Measurements from ENCODE around the gene NUP188.

DNA sequence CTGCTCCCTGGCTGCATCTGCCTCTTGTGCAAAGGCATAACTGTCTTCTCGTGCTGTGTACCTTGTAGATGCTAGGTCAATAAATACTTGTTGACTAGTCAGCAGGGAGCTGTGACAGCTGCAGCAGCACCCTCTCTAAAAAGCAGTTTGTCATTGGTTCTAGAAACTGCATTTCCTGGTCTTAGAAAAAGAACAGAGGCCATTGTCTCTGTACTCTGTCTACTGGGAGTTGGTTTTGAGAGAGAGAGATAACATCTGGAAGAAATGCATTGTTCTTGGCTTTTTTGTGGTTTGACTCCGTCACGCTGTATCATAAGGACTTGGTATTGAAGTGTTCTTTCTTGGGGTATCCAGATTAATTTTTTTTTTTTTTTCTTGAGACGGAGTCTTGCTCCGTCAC is 48.3 kb downstream of the NUP188 start:
- no peak for TF ChIP-seq POLR2AphosphoS5 (IDR thresholded peaks at IDR 0.05)
- TF ChIP-seq, protein P1, sequence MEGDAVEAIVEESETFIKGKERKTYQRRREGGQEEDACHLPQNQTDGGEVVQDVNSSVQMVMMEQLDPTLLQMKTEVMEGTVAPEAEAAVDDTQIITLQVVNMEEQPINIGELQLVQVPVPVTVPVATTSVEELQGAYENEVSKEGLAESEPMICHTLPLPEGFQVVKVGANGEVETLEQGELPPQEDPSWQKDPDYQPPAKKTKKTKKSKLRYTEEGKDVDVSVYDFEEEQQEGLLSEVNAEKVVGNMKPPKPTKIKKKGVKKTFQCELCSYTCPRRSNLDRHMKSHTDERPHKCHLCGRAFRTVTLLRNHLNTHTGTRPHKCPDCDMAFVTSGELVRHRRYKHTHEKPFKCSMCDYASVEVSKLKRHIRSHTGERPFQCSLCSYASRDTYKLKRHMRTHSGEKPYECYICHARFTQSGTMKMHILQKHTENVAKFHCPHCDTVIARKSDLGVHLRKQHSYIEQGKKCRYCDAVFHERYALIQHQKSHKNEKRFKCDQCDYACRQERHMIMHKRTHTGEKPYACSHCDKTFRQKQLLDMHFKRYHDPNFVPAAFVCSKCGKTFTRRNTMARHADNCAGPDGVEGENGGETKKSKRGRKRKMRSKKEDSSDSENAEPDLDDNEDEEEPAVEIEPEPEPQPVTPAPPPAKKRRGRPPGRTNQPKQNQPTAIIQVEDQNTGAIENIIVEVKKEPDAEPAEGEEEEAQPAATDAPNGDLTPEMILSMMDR (IDR thresholded peaks at IDR 0.05 in 8 of 11, conservative IDR thresholded peaks at IDR 0.05 in 3 of 11) = no peak
